GM20431 (cell line): Measurements from ENCODE around the gene KLHDC1.
"Not testable (repeated sequence)": the region's sequence is repeated elsewhere in the genome, so short reads cannot be mapped to it uniquely, and the experiment has no call there.

Source experiments
- in situ Hi-C: fragments of 300-500 bp; cut with MseI, MboI; formaldehyde crosslinking; loops from one replicate; pipeline ENCODE4 v1.15.0; 2020; ENCODE audit warnings: low sequenced_read_pairs; ENCODE audit not compliant: unreplicated experiment

The KLHDC1 gene

DNA sequence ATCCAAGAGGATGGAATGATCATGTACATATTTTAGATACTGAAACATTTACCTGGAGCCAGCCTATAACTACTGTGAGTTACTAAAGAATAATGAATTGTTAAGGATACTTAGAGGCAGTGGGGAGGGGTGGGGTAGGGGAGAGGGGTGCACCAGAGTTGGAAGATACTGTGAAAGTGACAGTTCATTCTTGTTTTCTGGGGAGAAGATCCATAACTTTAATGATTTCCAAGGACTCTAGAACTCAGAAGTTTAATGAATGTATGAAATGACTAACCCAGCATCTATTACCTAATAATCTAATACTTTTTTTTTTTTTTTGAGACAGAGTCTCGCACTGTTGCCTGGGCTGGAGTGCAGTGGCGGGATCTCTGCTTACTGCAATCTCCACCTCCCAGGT lies 85.5 kb downstream of the KLHDC1 start:
- in situ Hi-C loops: no loop called here

DNA sequence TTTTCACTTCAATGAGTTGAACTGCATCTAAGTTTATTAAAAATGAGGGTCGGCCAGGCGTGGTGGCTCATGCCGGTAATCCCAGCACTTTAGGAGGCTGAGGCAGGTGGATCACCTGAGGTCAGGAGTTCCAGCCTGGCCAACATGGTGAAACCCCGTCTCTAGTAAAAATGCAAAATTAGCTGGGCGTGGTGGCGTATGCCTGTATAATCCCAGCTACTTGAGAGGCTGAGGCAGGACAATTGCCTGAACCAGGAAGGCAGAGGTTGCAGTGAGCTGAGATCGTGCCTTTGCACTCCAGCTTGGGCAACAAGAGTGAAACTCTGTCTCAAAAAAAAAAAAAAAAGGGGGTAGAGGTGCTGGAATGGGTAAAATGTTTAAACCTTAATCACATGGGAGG lies 88.1 kb downstream of the KLHDC1 start:
- in situ Hi-C loops: not testable (repeated sequence)

DNA sequence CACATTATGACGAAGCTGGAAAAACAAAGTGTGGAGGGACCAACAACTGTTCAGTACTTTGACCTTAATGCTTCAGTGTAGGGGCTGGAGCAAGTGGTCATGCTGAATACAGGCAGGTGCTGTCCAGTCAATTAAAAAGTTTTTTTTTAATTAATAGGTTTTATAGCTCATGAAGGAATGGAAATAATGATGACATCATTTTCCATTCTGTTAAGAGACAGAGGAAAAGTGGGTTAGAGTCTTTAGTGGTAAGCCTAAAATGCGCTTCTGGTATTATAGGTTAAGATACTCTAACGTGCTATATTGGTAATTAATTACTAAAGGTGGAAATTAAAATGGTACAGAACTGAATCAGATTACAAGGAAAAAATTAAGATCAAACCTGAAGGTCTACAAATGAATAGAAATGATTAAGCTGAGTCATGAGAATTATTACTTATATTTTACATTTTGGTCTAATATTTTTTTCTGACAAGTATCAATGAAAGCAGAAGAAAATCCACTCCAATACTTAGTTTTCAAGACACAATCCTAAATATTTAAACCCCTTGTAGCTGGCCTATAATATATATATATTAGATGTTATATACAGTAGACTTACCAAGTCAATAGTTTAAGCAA lies 90.6 kb downstream of the KLHDC1 start:
- in situ Hi-C loops: no loop called here

- in situ Hi-C loops: no loop called here
These were observed 93.4 kb downstream of the KLHDC1 start for GRCh38 chr14:49786315-49786714.

DNA sequence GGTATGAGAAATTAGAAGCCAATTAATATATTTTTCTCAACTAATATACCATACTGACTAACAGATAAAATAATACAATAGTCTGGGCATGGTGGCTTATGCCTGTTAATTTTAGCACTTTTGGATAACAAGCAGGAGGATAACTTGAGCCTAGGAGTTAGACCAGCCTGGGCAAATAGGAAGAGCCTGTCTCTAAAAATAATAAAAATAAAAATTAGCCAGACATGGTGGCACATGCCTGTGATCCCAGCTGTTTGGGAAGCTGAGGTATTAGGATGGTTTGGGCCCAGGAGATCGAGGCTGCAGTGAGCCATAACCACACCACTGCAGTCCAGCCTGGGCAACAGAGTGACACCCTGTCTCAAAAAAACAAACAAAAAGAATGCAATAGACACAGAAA lies 99.7 kb downstream of the KLHDC1 start:
- in situ Hi-C loops: no loop called here

DNA sequence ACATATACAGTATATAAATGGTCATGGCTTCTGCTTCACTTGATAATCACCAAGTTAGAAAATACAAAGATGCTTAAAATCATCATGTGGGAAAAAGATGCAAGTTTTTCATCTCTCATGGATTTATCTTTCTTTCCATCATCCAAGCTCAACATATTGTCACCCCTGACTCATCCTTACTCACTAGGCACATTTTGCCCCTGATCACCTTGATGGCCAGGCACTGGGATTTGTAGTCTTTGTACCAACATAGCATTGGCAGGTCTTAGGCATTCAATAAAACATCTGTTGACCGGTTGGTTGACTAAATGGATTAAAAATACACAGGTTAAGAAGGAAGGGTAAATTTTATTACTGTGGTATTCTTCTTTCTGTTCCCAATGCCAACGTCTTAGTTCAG lies 103.1 kb downstream of the KLHDC1 start:
- in situ Hi-C loops: no loop called here
